Peyer's patch (tissue), 4 donors: ENCODE data around the gene TECPR2.

ENCODE experiments used
- POLR2A ChIP-seq, 2 donors: fragments of 450-650 bp; IDR thresholded peaks; one replicate each; pipeline ENCODE4 v1.5.1; 2017; ENCODE audit warnings: antibody characterized with exemption in 2 of 2, mild to moderate bottlenecking in 2 of 2, moderate library complexity in 2 of 2
- TF ChIP-seq, protein P1 (sequence below), 6 experiments: fragments of 450-650 bp in 4 of 6; fragments of 200-600 bp in 2 of 6; sonication (generic) in 1 of 6; IDR thresholded peaks; one replicate each; pipeline ENCODE4 v1.5.1; 2017 to 2019; ENCODE audit warnings: antibody characterized with exemption in 6 of 6, mild to moderate bottlenecking in 3 of 6, moderate library complexity in 1 of 6

DNA sequence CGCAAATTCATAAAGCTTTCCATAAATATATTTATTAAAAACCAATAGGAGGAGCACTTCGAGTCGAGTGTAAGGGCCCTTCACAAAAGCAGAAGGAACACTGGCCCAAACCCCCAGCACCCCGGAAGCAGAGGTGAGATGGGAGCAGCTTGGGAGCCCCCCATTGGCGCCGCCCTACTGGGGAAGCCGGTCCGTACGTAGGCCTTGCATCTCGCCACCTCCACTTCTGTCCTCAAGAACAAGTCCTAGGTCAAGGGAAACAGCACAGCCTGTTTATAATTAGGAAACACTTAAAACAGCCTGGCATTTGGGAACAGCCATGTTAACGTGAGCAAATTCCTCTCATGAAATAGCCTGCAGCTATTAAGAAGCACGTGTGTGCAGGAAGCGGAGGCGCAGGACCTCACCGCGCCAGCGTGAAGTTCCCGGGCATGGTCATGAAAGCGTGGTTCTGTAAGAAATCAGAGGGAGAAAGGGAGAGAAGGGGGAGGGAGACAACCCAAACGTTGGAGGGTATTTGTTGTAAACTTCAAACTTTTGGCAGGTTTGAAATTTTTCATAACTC lies 139.1 kb downstream of the TECPR2 start:
- TF ChIP-seq, protein P1, sequence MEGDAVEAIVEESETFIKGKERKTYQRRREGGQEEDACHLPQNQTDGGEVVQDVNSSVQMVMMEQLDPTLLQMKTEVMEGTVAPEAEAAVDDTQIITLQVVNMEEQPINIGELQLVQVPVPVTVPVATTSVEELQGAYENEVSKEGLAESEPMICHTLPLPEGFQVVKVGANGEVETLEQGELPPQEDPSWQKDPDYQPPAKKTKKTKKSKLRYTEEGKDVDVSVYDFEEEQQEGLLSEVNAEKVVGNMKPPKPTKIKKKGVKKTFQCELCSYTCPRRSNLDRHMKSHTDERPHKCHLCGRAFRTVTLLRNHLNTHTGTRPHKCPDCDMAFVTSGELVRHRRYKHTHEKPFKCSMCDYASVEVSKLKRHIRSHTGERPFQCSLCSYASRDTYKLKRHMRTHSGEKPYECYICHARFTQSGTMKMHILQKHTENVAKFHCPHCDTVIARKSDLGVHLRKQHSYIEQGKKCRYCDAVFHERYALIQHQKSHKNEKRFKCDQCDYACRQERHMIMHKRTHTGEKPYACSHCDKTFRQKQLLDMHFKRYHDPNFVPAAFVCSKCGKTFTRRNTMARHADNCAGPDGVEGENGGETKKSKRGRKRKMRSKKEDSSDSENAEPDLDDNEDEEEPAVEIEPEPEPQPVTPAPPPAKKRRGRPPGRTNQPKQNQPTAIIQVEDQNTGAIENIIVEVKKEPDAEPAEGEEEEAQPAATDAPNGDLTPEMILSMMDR (IDR thresholded peaks at IDR 0.05) = no peak
- TF ChIP-seq POLR2A (IDR thresholded peaks at IDR 0.05) = no peak
